AG09319 (cell line): Measurements from ENCODE around the gene CARD9.
"Not testable (repeated sequence)": the region's sequence is repeated elsewhere in the genome, so short reads cannot be mapped to it uniquely, and the experiment has no call there.

Experiments
- DNase-seq: peaks from one replicate; pipeline ENCODE4 v3.0.0-alpha.2; 2010; ENCODE audit warnings: low read depth; ENCODE audit errors: extremely low read depth
- TF ChIP-seq, protein P1 (sequence below): IDR thresholded peaks from 2 replicates; pipeline ENCODE4 v1.5.1; 2011; ENCODE audit warnings: low read depth, mild to moderate bottlenecking, inconsistent platforms, low read length, moderate library complexity

Gene CARD9

DNA sequence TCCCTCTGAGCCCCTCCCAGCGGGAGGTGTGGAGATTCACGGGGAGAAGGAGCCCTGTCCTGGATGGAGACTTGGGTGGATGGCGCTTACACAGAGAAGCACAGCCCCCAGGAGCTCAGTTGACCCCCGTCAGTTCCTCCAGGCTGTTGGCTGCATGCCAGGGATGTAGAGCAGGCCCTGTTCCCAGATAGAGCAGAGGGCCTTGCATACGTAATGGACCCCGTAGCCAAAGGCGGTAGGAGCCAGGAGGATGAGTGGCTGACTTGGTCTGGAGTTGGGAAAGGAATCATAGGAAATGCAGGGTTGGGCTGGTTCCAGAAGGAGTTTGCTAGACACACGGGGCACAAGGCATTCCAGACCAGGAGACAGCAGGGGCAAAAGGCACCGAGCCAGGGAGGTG, 39.5 kb upstream of the CARD9 start:
- TF ChIP-seq, protein P1, sequence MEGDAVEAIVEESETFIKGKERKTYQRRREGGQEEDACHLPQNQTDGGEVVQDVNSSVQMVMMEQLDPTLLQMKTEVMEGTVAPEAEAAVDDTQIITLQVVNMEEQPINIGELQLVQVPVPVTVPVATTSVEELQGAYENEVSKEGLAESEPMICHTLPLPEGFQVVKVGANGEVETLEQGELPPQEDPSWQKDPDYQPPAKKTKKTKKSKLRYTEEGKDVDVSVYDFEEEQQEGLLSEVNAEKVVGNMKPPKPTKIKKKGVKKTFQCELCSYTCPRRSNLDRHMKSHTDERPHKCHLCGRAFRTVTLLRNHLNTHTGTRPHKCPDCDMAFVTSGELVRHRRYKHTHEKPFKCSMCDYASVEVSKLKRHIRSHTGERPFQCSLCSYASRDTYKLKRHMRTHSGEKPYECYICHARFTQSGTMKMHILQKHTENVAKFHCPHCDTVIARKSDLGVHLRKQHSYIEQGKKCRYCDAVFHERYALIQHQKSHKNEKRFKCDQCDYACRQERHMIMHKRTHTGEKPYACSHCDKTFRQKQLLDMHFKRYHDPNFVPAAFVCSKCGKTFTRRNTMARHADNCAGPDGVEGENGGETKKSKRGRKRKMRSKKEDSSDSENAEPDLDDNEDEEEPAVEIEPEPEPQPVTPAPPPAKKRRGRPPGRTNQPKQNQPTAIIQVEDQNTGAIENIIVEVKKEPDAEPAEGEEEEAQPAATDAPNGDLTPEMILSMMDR: no peak
- DNase-seq: no peak

DNA sequence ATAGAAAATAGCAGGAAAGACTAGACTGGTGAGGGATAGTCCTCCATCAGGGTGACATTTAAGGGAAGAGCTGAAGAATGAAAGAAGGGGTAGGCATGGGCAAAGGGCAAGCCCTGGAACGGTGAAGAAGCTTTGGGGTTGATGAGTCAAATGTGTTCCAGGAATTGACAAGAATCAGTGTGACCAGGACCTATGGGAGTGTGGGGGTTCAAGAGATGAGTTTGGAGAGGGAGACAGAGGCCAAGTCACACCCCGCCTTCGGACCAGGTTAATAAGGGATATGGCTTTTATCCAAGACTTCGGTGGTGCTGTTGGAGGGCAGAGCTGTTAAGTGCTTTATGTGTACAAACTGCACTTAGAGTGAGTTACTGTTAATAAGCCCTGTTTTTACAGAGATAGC, 37.9 kb upstream of the CARD9 start:
- TF ChIP-seq, protein P1: no peak
- DNase-seq: no peak

DNA sequence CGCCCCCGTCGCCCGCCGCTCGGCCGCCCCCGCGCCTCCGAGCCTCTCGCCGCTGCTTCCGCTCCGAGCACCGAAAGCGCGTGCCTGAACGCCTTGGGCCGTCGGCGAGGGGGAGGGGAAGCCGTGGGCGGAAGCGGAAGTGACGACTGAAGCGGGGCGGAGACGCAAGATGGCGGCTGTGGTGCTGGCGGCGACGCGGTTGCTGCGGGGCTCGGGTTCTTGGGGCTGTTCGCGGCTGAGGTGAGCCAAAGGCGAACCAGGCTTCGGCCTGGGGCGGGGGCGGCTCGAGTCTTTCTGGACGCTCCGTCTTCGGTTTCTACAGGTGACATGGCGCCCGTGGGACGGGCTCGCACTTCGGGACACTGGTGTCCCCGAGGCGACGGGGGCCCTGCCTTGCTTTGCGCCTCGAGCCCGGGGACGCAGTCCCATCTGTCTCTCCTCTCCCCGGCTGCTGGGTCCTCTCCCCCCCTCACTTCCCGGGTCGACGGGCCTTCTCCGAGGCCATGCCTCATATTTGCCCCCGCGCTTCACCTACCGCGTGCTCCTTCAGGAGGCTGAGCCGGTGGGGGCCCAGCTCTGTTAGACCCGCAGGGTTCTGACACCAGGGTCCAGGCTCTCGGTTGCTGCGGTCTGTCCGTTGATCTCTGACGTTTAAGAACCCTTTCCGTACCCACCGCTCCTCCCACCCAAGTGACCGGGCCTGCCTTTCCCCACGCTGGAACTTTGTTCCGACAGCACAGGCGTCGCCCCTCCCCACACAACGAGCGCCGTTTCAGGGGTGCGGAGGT, 37.2 kb upstream of the CARD9 start, which contains the start of the genes ENTR1 and PMPCA:
ENTR1 (minus strand) TSS at position 115 of the 788 bp plus-strand sequence. CDS start 217 bp downstream, outside the sequence.
PMPCA (plus strand) TSS at position 159 of the 788 bp plus-strand sequence; CDS start at position 170, 11 bp downstream.
- peak; percentile 49 for DNase-seq
- TF ChIP-seq, protein P1: no peak

DNA sequence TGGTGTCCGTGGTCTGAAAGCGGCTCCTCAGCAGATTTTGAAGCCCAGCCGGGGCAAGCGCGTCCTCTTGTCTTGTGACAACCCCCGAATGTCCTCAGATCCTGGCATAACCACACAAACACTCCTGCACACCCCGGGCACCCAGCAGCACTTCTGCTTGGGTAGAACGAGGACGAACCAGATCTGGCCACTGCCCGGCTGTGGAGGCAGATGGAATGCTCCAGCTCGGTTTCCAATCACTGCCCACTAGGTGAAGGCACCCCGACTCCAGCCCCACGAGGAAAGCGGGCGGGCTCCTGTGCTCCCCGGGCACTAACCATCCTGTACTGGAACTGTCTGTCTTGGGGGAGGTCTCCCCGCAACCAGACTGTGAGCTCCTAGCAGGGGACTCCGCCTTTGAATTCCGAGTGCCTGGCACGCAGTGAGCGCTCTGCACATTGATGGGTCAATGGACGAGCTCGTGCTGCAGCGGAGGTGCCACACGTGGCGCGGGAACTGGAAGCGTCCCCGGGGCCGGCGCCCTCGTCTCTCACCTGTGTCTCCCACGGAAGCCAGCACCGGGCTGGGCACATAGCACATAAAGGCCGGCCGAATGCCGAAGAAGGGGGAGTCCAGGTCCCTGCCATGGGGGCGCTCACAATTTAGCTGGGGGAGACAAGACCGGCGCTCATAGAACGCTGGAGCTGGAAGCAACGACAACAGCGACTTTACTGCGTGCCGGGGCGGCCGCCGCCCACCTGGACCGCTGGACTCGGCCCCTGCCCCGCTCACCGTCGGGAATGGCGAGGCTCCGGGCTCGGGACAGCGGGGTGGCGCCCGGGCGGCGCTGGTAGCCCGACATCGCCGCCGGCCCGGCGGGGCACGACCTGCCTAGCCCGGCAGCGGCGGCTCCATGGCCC, 36.3 kb upstream of the CARD9 start:
- TF ChIP-seq, protein P1: no peak
- DNase-seq: no peak

DNA sequence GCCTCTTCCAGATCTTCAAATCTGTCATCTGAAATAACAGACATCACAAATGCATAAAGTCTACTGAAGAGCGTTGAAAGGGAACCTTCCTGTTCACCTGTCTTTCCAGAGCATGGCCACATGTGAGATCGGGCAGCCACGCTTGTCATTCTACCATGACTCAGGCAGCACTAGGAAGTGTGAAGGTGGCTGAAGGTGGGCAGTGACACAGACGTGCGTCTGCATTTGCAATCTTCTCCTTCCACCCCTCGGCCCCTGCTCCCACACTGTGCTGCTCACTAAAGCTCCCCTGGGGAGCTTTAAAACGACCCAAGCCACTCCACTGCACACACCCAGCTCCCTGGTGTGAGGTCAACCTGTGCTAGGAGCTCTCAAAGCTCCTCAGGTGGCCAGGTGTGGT, 34.4 kb upstream of the CARD9 start:
- TF ChIP-seq, protein P1: no peak

DNA sequence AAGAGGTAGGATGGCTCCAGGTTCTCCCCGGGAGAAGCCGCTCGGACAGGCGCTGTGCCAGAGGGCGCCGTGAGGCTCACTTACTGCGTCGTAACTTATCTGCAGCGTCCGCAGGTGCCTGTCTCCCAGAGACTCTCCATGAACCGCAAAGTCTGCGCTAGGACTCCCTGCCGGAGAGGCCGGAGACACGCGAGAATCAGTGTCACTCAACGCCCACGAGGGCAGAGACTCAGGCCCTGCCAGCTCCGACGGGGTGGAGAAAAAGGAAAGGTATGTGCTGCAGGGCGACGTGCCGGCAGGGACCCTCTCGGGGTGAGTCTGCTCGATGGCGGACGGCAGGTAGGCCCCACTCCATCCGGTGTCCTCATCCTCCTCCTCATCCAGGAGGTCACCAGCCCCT, 33.6 kb upstream of the CARD9 start:
- not testable (repeated sequence) for DNase-seq

More for the DNA sequence above, 34.4 kb upstream of the CARD9 start:
- no peak for DNase-seq

DNA sequence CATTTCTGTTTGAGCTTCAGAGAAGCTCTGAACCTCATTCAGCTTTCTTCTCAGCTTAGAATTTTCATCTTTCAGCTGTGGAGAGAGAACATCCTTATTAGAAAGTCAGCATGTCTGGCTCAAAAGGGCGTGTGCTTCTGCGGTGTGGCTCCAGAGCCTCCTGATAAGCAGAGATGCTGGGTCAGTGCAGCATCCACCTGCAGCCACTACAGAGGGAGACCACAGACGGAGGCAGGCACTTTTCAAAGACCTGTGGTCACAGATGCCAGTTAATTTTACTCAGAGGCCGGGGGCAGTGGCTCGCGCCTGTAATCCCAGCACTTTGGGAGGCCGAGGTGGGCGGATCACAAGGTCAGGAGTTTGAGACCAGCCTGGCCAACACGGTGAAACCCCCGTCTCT, 32.4 kb upstream of the CARD9 start:
- not testable (repeated sequence) for DNase-seq

DNA sequence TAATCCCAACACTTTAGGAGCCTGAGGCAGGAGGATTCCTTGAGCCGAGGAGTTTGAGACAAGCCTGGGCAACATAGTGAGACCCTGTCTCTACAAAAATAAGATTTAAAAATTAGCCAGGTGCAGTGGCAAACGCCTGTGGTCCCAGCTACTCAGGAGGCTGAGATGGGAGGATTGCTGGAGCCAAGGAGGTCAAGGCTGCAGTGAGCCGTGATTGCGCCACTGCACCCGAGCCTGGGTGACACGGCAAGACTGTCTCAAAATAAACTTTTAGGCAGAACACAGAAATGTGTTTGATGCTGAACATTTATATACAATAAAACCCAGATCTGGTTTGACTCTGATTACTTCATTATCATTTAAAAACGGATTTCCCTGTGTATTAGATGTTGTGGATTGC, 32.0 kb upstream of the CARD9 start:
- no peak for DNase-seq
- TF ChIP-seq, protein P1: no peak
